Testis (tissue), 3 donors: Measurements from ENCODE around the gene TESK1. TPM values are rescaled to one million over a fixed set of nuclear protein-coding genes. Genes with fewer than 3 reads are reported as not detected.

Experiments
- DNase-seq: peaks from one replicate; pipeline ENCODE4 v3.0.0-alpha.2; 2019
- H3K27ac ChIP-seq, 2 donors: fragments of 200-600 bp; sonication (generic); one replicate each; pipeline ENCODE4 v1.5.1; 2019
- H3K27me3 ChIP-seq: fragments of 200-600 bp; sonication (generic); one replicate; pipeline ENCODE4 v1.5.1; 2019
- H3K36me3 ChIP-seq: fragments of 200-600 bp; sonication (generic); one replicate; pipeline ENCODE4 v1.5.1; 2017; ENCODE audit warnings: low read depth; ENCODE audit errors: missing control alignments
- H3K4me1 ChIP-seq: fragments of 200-600 bp; sonication (generic); one replicate; pipeline ENCODE4 v1.5.1; 2019
- H3K4me3 ChIP-seq, 2 donors: fragments of 200-600 bp; sonication (generic); one replicate each; pipeline ENCODE4 v1.5.1; 2017 to 2019
- H3K9me3 ChIP-seq: fragments of 200-600 bp; sonication (generic); one replicate; pipeline ENCODE4 v1.5.1; 2017
- POLR2A ChIP-seq: fragments of 450-650 bp; IDR thresholded peaks from one replicate; pipeline ENCODE4 v1.6.1; 2017; ENCODE audit warnings: antibody characterized with exemption, mild to moderate bottlenecking, moderate library complexity
- WGBS, 2 donors: methylation state at CpG; one replicate each; pipeline ENCODE4 v1.1.5; 2018; 5-methylcytosine and 5-hydroxymethylcytosine counted together
- intact Hi-C: fragments of 100-400 bp; cut with DNase I; formaldehyde crosslinking; loops from one replicate; pipeline ENCODE4 v1.15.1; 2023; ENCODE audit warnings: low total_unique reads
- polyA plus RNA-seq: library from polyadenylated mRNA; stranded (reverse); fragments of 350-450 nt; fragmentation: Illumina TruSeq; extraction: RNeasy Lipid Tissue Mini Kit (QIAGEN cat#74804); gene quantifications from one replicate; pipeline ENCODE4 v1.2.3, GENCODE V29; 2014; ENCODE audit warnings: low read depth, low replicate concordance; ENCODE audit not compliant: insufficient read depth
- total RNA-seq, 2 donors: library from RNA; depleted of rRNA; stranded (reverse); fragments of >200 nt; gene quantifications; one replicate each; pipeline ENCODE4 v1.2.3, GENCODE V29; 2016
- TF ChIP-seq, protein P1 (sequence below), 3 experiments: fragments of 450-650 bp in 2 of 3; fragments of 200-600 bp in 1 of 3; sonication (generic) in 1 of 3; IDR thresholded peaks; one replicate each; pipeline ENCODE4 v1.5.1; 2016 to 2019; ENCODE audit warnings: antibody characterized with exemption in 3 of 3, mild to moderate bottlenecking in 2 of 3, moderate library complexity in 1 of 3

The TESK1 gene
- total and polyA plus RNA-seq, 3 donors from 2014 or later = 89.6 to 104 (median 92.6) TPM

DNA sequence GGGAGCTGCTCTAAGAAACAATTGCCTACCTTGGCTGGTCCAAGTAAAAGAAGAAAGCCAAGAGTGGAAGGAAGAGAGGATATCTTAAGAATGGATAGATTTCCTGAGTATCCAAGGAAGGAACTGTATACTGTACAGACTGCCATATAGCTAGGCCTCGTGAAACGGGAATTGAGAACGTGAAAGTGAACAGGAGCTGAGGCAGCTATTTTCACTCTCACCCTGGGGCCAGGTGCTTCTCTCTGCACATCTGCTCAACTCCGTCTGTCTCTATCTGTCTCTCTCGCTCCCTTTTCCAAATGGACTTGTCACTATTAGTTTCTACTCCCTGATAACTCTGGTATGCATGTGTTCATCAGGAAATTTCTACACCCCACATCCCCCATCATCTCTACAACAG, 35.9 kb upstream of the TESK1 start:
- intact Hi-C loops = no loop called here
- no peak for DNase-seq
- no peak overlapping the region for H3K27ac ChIP-seq
- no peak for TF ChIP-seq POLR2A
- TF ChIP-seq, protein P1, sequence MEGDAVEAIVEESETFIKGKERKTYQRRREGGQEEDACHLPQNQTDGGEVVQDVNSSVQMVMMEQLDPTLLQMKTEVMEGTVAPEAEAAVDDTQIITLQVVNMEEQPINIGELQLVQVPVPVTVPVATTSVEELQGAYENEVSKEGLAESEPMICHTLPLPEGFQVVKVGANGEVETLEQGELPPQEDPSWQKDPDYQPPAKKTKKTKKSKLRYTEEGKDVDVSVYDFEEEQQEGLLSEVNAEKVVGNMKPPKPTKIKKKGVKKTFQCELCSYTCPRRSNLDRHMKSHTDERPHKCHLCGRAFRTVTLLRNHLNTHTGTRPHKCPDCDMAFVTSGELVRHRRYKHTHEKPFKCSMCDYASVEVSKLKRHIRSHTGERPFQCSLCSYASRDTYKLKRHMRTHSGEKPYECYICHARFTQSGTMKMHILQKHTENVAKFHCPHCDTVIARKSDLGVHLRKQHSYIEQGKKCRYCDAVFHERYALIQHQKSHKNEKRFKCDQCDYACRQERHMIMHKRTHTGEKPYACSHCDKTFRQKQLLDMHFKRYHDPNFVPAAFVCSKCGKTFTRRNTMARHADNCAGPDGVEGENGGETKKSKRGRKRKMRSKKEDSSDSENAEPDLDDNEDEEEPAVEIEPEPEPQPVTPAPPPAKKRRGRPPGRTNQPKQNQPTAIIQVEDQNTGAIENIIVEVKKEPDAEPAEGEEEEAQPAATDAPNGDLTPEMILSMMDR (IDR thresholded peaks at IDR 0.05) = no peak
- no peak overlapping the region for H3K4me3 ChIP-seq
- H3K36me3 ChIP-seq = no peaks in the 10 kb centered on the region
- no peaks in the 10 kb centered on the region for H3K9me3 ChIP-seq
- WGBS, 2 donors = 70 to 82% methylated on average over 5 of the region's 5 CpGs
- H3K4me1 ChIP-seq = peaks cover 5% of the 10 kb centered on the region
- no peaks in the 10 kb centered on the region for H3K27me3 ChIP-seq

DNA sequence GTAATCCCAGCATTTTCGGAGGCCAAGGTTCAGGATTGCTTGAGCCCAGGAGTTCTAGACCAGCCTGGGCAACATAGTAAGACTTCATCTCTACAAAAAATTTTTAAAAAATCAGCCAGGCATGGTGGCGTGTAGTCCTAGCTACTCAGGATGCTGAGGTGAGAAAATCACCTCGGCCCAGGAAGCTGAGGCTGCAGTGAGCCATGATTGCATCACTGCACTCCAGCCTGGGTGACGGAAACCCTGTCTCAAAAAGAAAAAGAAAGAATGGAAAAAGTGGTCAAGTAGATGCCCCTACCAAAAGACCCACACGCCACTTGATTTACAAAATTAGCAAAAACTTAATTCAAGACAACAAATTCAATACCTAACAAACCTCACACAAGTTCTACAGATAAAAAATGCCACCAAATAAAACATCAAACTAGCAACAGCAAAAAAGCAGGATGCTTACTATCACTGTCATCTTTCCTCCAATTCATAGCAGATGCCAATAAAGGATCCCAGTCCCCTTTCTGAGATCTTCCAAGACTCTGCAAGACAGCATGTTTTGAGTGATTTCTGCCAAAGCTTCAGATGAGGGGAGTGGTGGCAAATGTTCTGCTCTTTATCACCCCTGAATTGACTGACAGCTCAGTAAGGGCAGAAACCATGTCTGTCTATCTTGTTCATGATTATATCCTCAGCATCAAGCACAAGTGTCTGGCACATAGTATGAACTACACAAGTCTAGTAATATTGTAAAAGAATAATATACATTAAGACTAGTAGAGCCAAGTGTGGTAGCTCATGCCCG, 34.2 kb upstream of the TESK1 start:
- intact Hi-C loops = no loop called here
- WGBS, 2 donors = 86 to 91% methylated on average over 6 of the region's 6 CpGs
- H3K27me3 ChIP-seq = no peaks in the 10 kb centered on the region
- H3K27ac ChIP-seq = no peak overlapping the region
- H3K4me3 ChIP-seq = no peak overlapping the region
- no peak for DNase-seq
- no peaks in the 10 kb centered on the region for H3K4me1 ChIP-seq
- H3K9me3 ChIP-seq = no peaks in the 10 kb centered on the region
- TF ChIP-seq POLR2A = no peak
- TF ChIP-seq, protein P1 (IDR thresholded peaks at IDR 0.05) = no peak
- no peaks in the 10 kb centered on the region for H3K36me3 ChIP-seq

DNA sequence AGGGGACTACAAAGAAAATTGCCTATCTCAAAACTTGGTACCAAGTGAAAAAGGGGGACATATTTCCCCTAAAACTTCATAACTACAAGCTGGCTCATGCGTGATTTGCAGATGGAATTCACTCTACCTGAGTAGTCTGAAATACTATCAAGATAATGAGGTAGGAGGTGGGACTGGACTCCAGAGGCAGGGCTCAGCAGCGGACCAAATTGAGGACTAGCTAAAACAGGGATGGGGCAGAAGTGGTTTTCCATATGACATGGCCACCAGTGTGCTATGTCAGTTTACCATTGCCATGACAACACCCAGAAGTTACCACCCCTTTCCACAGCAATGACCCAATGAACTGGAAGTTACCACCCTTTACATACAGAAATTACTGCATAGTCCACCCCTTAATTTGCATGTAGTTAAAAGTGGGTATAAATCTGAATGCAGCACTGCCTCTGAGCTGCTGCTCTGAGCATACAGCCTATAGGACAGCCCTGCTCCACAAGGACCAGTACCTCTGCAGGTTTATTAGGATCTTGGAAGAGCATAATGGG, 30.4 kb upstream of the TESK1 start:
- Histone ChIP-seq H3K4me3 (no peak overlapping the region), H3K36me3 (no peaks in the 10 kb centered on the region), H3K4me1 (no peaks in the 10 kb centered on the region), H3K9me3 (no peaks in the 10 kb centered on the region), H3K27me3 (no peaks in the 10 kb centered on the region), H3K27ac (no peak overlapping the region)
- no peak for DNase-seq
- TF ChIP-seq POLR2A = no peak
- TF ChIP-seq, protein P1 (IDR thresholded peaks at IDR 0.05) = no peak
- intact Hi-C loops = no loop called here
- 89 to 90% methylated on average over 2 of the region's 2 CpGs for WGBS, 2 donors

DNA sequence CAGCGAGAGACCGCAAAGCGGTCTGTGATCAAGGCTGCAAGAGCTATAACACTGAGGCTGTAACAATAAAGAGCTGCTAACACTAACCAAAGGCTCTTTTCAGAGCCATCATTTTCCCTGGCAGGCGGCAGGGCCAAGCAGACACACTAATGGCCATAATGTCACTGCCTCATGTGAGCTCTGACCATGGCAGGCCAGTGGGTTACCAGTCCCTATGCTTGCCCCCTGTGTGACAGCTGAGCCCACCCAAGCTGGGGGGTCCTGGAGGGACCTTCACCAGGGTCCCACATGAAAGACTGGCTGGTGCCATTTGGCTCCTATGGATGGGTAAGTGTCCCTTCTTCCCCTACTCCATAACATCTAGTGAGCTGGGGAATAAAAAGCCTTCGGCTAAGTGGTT, 29.6 kb upstream of the TESK1 start:
- intact Hi-C loops = no loop called here
- DNase-seq = no peak
- WGBS, 2 donors = 88 to 90% methylated on average over 5 of the region's 5 CpGs
- no peak overlapping the region for H3K27ac ChIP-seq
- no peak overlapping the region for H3K4me3 ChIP-seq
- H3K9me3 ChIP-seq = no peaks in the 10 kb centered on the region
- TF ChIP-seq, protein P1 (IDR thresholded peaks at IDR 0.05) = no peak
- TF ChIP-seq POLR2A = no peak
- H3K27me3 ChIP-seq = no peaks in the 10 kb centered on the region
- no peaks in the 10 kb centered on the region for H3K4me1 ChIP-seq
- H3K36me3 ChIP-seq = no peaks in the 10 kb centered on the region

DNA sequence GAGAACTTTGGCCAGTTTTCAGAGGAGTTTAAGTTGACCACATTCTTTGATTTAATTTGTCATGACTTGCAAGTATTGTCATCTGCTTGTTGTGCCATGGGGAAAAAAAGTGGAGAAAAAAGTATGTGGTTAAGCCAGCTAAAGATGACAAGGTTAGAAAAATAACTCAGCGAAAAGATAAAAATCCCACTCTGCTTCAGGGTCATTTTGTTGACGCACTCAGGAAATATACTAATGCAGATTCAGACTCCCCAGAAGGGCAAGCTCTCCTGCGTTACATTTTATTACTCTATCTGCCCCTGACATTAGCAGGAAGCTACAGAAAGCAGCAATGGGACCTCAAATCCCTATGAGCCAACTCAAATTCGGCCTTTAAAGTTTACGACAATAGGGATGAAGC, 27.6 kb upstream of the TESK1 start:
- no peak overlapping the region for H3K4me3 ChIP-seq
- 74 to 75% methylated on average over 5 of the region's 5 CpGs for WGBS, 2 donors
- H3K9me3 ChIP-seq = no peaks in the 10 kb centered on the region
- H3K4me1 ChIP-seq = no peaks in the 10 kb centered on the region
- H3K27me3 ChIP-seq = no peaks in the 10 kb centered on the region
- H3K36me3 ChIP-seq = no peaks in the 10 kb centered on the region
- intact Hi-C loops = no loop called here
- no peak for DNase-seq
- TF ChIP-seq POLR2A = no peak
- TF ChIP-seq, protein P1 (IDR thresholded peaks at IDR 0.05) = no peak
- no peak overlapping the region for H3K27ac ChIP-seq
